Measurements from ENCODE around the gene ZNF823. TPM values are rescaled to one million over a fixed set of nuclear protein-coding genes. Genes with fewer than 3 reads are reported as not detected.

Gene ZNF823
- polyA plus RNA-seq, 2 of the 4 experiments (the other 2 are of a cell fraction), result 2.9 to 3.7 TPM

- WGBS (ENCODE audit: missing lambda C conversion rate), result 43% methylated on average over 3 of the region's 3 CpGs
- Histone ChIP-seq H3K4me3 (no peak overlapping the region), H3K4me1 (no peaks in the 10 kb centered on the region), H3K9me3 (peaks cover 10% of the 10 kb centered on the region; the same call in 1 of the 3 replicates), H3K4me2 (no peak overlapping the region), H3K27ac (no peak overlapping the region)
- ChIA-PET CTCF (no interaction called here), POLR2A (no interaction called here)
- TF ChIP-seq, protein P1, sequence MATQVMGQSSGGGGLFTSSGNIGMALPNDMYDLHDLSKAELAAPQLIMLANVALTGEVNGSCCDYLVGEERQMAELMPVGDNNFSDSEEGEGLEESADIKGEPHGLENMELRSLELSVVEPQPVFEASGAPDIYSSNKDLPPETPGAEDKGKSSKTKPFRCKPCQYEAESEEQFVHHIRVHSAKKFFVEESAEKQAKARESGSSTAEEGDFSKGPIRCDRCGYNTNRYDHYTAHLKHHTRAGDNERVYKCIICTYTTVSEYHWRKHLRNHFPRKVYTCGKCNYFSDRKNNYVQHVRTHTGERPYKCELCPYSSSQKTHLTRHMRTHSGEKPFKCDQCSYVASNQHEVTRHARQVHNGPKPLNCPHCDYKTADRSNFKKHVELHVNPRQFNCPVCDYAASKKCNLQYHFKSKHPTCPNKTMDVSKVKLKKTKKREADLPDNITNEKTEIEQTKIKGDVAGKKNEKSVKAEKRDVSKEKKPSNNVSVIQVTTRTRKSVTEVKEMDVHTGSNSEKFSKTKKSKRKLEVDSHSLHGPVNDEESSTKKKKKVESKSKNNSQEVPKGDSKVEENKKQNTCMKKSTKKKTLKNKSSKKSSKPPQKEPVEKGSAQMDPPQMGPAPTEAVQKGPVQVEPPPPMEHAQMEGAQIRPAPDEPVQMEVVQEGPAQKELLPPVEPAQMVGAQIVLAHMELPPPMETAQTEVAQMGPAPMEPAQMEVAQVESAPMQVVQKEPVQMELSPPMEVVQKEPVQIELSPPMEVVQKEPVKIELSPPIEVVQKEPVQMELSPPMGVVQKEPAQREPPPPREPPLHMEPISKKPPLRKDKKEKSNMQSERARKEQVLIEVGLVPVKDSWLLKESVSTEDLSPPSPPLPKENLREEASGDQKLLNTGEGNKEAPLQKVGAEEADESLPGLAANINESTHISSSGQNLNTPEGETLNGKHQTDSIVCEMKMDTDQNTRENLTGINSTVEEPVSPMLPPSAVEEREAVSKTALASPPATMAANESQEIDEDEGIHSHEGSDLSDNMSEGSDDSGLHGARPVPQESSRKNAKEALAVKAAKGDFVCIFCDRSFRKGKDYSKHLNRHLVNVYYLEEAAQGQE (IDR thresholded peaks at IDR 0.05), result no peak
- TF ChIP-seq, protein P2, sequence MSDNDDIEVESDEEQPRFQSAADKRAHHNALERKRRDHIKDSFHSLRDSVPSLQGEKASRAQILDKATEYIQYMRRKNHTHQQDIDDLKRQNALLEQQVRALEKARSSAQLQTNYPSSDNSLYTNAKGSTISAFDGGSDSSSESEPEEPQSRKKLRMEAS (IDR thresholded peaks at IDR 0.05), result no peak
- no peak for TF ChIP-seq E2F6 (IDR thresholded peaks at IDR 0.05; ENCODE audit: borderline replicate concordance, low read depth)
- TF ChIP-seq PHF8 (IDR thresholded peaks at IDR 0.05; ENCODE audit: borderline replicate concordance, low read depth), result no peak
- no peak for TF ChIP-seq EHMT2 (IDR thresholded peaks at IDR 0.05; ENCODE audit: low read depth)
- FAIRE-seq, result no peak
- no peak for ATAC-seq
- no peak for DNase-seq (ENCODE audit: low read depth in 1 of 2, low spot score in 1 of 2)
These were observed 45.6 kb upstream of the ZNF823 start for GRCh38 chr19:11784356-11784755.

GRCh38 chr19:11783767-11784166 is 45.0 kb upstream of the ZNF823 start:
- Histone ChIP-seq H3K4me2 (no peak overlapping the region), H3K9me3 (peaks cover 10% of the 10 kb centered on the region; the same call in 2 of the 3 replicates), H3K4me3 (no peak overlapping the region), H3K4me1 (no peaks in the 10 kb centered on the region), H3K27ac (no peak overlapping the region)
- ATAC-seq (no peak), DNase-seq (ENCODE audit: low read depth in 1 of 2, low spot score in 1 of 2) (no peak), FAIRE-seq (no peak)
- ChIA-PET POLR2A (no interaction called here), CTCF (no interaction called here)
- 0% methylated on average over 1 of the region's 1 CpG for WGBS (ENCODE audit: missing lambda C conversion rate)
- no peak for TF ChIP-seq ZSCAN20 (CRISPR knock-in tag; IDR thresholded peaks at IDR 0.05)
- TF ChIP-seq FOXS1 (CRISPR knock-in tag; IDR thresholded peaks at IDR 0.05), result no peak
- no peak for TF ChIP-seq EHF (CRISPR knock-in tag; IDR thresholded peaks at IDR 0.05)
- no peak for TF ChIP-seq TP53 (CRISPR knock-in tag; IDR thresholded peaks at IDR 0.05)
- TF ChIP-seq CEBPB (IDR thresholded peaks at IDR 0.05), result no peak
- no peak for TF ChIP-seq SMC3 (IDR thresholded peaks at IDR 0.05)
- no peak for TF ChIP-seq NR3C1 (IDR thresholded peaks at IDR 0.05)
- no peak for TF ChIP-seq RFX5 (IDR thresholded peaks at IDR 0.05)
- TF ChIP-seq, protein P2 (IDR thresholded peaks at IDR 0.05), result no peak
- TF ChIP-seq, protein P3, sequence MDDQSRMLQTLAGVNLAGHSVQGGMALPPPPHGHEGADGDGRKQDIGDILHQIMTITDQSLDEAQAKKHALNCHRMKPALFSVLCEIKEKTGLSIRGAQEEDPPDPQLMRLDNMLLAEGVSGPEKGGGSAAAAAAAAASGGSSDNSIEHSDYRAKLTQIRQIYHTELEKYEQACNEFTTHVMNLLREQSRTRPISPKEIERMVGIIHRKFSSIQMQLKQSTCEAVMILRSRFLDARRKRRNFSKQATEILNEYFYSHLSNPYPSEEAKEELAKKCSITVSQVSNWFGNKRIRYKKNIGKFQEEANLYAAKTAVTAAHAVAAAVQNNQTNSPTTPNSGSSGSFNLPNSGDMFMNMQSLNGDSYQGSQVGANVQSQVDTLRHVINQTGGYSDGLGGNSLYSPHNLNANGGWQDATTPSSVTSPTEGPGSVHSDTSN (IDR thresholded peaks at IDR 0.05), result no peak
- no peak for TF ChIP-seq GATA3 (IDR thresholded peaks at IDR 0.05; ENCODE audit: borderline replicate concordance)
- TF ChIP-seq CBX8 (IDR thresholded peaks at IDR 0.05), result no peak

- POLR2A ChIA-PET, result no interaction called here
- Histone ChIP-seq H3K4me3 (no peak overlapping the region), H3K4me2 (no peak overlapping the region), H3K4me1 (no peaks in the 10 kb centered on the region), H3K9me3 (peaks cover 10% of the 10 kb centered on the region; the same call in 2 of the 3 replicates), H3K27ac (no peak overlapping the region)
- CTCF ChIA-PET, result no interaction called here
- no peak for DNase-seq (ENCODE audit: low read depth in 1 of 2, low spot score in 1 of 2)
- no peak for ATAC-seq
- no peak for FAIRE-seq
- TF ChIP-seq HEYL (CRISPR knock-in tag; IDR thresholded peaks at IDR 0.05), result no peak
- no peak for TF ChIP-seq MAZ (IDR thresholded peaks at IDR 0.05; ENCODE audit: borderline replicate concordance, low read depth, low read length)
- TF ChIP-seq ZSCAN20 (CRISPR knock-in tag; IDR thresholded peaks at IDR 0.05), result no peak
- TF ChIP-seq BHLHE40 (IDR thresholded peaks at IDR 0.05; ENCODE audit: low read depth, low read length), result no peak
- TF ChIP-seq CEBPB (IDR thresholded peaks at IDR 0.05), result no peak
- WGBS (ENCODE audit: missing lambda C conversion rate), result 48% methylated on average over 5 of the region's 5 CpGs
These were observed 42.7 kb upstream of the ZNF823 start for GRCh38 chr19:11781295-11782057.

Data from A549 (cell line).